ENCODE results near the gene KCNG2. TPM values are rescaled to one million over a fixed set of nuclear protein-coding genes. Genes with fewer than 3 reads are reported as not detected.
A peak's percentile ranks its signal among the peaks of the same experiment; 100 is the strongest.

Gene KCNG2
- total RNA-seq, 2 experiments from 2014 or later = not detected

DNA sequence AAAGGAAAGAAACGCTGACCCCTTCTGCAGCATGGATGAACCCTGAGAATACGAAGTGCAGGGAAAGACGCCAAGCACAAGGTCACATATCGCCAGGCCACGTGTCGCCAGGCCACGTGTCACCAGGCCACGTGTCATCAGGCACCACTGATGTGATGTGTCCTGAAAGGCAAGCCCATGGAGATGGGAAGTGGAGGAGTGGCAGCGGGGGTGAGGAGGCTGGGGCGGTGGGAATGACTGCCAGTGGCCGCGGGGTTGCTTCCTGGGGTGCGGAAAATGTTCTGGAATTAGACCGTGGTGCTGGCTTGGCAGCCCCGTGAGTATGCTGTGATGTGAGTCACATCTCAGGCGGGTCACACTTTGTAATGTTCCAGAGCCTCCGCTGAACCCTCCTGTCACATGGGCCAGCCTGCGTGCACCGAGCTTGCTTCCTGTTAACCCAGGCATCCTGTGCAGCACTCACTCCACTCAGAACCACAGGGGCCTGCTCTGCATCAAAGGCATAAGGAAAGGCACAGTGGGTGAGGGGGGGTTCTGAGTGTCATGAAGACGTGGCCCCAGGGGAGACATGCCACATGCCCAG is 114.8 kb downstream of the KCNG2 start:
- Mint-ChIP-seq H3K9me3 (peaks cover 3% of the 10 kb centered on the region), H3K27me3 (no peaks in the 10 kb centered on the region), H3K4me1 (ENCODE audit: low read depth) (peaks cover 35% of the 10 kb centered on the region), H3K4me3 (no peak overlapping the region), H3K27ac (peak overlapping the region; percentile 88), H3K36me3 (ENCODE audit: low read depth) (peaks cover 51% of the 10 kb centered on the region)
- intact Hi-C loops (cut with micrococcal nuclease) = no loop called here
- ChIA-PET CTCF (no interaction called here), POLR2A (interaction anchor here (0.8 to 1.0 kb wide), 2 partner anchors 74 to 75 kb away, joined by 3 read pairs; no protein-coding TSS in a partner anchor)
- DNase-seq (peak; percentile 87), ATAC-seq (peak; percentile 89)
- TF ChIP-seq, protein P1, sequence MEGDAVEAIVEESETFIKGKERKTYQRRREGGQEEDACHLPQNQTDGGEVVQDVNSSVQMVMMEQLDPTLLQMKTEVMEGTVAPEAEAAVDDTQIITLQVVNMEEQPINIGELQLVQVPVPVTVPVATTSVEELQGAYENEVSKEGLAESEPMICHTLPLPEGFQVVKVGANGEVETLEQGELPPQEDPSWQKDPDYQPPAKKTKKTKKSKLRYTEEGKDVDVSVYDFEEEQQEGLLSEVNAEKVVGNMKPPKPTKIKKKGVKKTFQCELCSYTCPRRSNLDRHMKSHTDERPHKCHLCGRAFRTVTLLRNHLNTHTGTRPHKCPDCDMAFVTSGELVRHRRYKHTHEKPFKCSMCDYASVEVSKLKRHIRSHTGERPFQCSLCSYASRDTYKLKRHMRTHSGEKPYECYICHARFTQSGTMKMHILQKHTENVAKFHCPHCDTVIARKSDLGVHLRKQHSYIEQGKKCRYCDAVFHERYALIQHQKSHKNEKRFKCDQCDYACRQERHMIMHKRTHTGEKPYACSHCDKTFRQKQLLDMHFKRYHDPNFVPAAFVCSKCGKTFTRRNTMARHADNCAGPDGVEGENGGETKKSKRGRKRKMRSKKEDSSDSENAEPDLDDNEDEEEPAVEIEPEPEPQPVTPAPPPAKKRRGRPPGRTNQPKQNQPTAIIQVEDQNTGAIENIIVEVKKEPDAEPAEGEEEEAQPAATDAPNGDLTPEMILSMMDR (IDR thresholded peaks at IDR 0.05) = no peak

DNA sequence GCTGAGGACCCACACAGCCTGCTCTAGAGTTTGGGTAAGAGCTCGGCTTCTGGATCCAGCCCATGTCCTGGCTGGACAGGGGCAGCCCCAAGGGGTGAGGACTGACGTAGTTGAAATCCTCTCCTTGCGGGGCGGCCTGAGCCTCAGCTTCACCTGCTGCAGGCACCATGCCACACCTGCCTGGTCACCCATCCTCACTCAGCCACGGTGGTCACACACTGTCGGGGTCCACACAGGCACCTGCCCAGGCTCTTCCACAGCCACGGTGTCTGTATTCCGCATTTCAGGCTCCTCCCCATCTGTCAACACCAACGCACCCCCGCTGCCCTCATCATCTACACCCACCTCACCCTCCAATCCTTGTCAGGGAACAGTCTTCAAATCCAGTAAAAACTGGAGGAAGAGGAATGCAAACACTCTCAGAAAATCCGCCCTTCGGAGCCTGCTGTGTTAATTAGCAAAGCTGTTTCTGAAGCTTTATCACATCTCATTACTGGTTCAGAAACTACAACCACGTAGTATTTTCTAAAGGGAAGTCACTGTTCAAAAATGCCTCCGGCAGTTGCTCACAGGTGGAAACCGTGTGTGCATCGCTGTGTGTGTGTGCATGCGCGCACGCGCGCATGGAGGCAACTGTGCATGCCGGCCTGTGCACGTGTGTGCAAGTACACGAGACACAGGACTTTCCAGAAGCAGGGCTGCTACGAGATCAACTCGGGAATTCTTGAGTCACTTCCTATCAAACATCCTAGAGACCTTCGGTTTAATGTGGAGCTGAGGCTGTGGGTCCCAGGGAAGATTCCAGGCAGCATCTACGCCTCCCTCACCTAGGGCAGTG is 115.5 kb downstream of the KCNG2 start:
- ATAC-seq (no peak), DNase-seq (no peak)
- Mint-ChIP-seq H3K27ac (peak overlapping the region; percentile 88), H3K36me3 (ENCODE audit: low read depth) (peaks cover 50% of the 10 kb centered on the region), H3K4me3 (no peak overlapping the region), H3K27me3 (no peaks in the 10 kb centered on the region), H3K4me1 (ENCODE audit: low read depth) (peaks cover 35% of the 10 kb centered on the region), H3K9me3 (peaks cover 3% of the 10 kb centered on the region)
- ChIA-PET CTCF (interaction anchor here (0.9 to 1.3 kb wide), 2 partner anchors 71 to 118 kb away, joined by 3 read pairs; no protein-coding TSS in a partner anchor), POLR2A (interaction anchor here (0.8 to 1.0 kb wide), 2 partner anchors 73 to 75 kb away, joined by 3 read pairs; no protein-coding TSS in a partner anchor)
- intact Hi-C loops (cut with micrococcal nuclease) = no loop called here
- TF ChIP-seq, protein P1 (IDR thresholded peaks at IDR 0.05) = no peak

DNA sequence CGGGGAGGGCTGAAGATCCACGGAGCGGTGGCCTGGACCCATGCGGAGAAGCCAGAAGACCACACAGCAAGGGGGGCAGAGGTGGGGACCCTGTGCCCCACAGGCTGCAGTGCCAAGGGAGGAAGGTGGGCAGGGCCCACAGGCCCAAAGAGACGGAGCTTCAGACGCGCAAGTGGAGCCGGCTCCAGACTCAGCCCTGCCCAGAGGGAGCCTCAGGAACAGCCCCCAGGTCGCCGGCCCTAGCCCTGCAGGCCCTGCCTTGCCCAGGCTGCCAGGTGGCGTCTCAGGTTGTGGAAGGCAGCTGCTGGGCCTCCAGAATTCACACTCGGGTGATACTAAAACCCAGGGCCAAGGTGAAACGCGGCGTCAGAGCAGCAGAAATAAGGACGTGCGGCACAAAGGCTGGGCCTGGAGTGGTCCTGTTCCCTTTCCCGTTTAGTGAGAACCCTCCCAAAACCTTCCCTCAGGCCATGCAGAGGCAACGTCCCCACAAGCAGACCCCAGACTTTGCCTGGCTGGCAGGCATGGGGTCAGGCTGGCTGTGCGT is 116.9 kb downstream of the KCNG2 start:
- ChIA-PET CTCF (interaction anchor here (1.3 kb wide), 1 partner anchor 70 kb away, joined by 3 read pairs; no protein-coding TSS in a partner anchor), POLR2A (no interaction called here)
- Mint-ChIP-seq H3K27ac (peak overlapping the region; percentile 88), H3K4me1 (ENCODE audit: low read depth) (peaks cover 34% of the 10 kb centered on the region), H3K27me3 (no peaks in the 10 kb centered on the region), H3K9me3 (peaks cover 3% of the 10 kb centered on the region), H3K36me3 (ENCODE audit: low read depth) (peaks cover 50% of the 10 kb centered on the region), H3K4me3 (no peak overlapping the region)
- TF ChIP-seq, protein P1 (IDR thresholded peaks at IDR 0.05) = no peak
- DNase-seq (no peak), ATAC-seq (peak; percentile 1)
- intact Hi-C loops (cut with micrococcal nuclease) = no loop called here

DNA sequence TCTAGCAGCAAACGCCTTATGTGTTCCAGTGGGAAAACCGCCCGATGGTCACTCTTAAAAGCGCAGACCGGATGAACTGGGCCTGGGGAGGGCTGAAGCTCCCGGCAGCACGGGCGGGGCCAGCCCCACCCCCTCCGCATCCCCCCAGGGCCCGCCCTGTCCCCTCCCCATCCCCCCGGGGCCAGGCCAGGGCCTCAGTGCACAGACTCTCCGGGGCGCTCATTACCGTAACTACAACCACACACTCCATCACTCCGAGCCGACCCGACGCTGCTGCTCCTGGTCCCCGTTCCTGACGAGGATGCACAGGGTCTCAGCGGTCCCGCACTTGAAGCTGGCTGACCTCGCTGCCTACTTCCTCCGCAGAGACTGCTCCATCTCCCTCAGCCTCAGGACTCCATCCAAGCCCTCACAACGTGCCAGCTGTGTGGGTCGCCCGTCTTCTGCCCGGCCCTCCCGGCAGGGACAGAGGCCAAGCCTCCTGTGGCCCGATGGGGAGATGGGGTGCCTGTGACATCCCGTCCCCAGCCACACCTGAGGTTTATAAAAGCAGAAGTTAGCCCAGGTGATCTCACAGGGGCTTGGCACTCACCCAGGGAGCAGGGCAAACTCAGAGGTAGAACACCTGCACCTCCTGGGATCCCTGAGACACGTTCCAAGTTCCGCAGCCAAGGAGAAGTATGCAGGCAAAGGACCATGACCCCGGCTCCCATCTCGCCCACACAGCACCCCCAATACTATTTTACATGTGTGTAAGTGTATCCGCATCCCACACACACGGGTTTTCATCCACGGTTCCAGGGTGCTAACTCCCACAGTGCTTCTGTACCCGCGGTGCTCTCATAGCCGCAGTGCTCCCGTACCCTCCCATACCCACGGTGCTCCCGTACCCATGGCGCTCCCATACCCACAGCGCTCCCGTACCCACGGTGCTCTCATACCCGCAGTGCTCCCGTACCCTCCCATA is 117.7 kb downstream of the KCNG2 start:
- Mint-ChIP-seq H3K27me3 (no peaks in the 10 kb centered on the region), H3K27ac (peak overlapping the region; percentile 59), H3K36me3 (ENCODE audit: low read depth) (peaks cover 49% of the 10 kb centered on the region), H3K9me3 (peaks cover 3% of the 10 kb centered on the region), H3K4me3 (no peak overlapping the region), H3K4me1 (ENCODE audit: low read depth) (peaks cover 31% of the 10 kb centered on the region)
- no peak for DNase-seq
- ATAC-seq = no peak
- intact Hi-C loops (cut with micrococcal nuclease) = no loop called here
- ChIA-PET CTCF (no interaction called here), POLR2A (interaction anchor here (0.5 kb wide), 1 partner anchor 15 kb away, joined by 3 read pairs; no protein-coding TSS in a partner anchor)
- TF ChIP-seq, protein P1 (IDR thresholded peaks at IDR 0.05) = no peak
